Osteocyte (in vitro differentiated cells): ENCODE results near the gene USH1C. TPM values are rescaled to one million over a fixed set of nuclear protein-coding genes. Genes with fewer than 3 reads are reported as not detected.
A peak's percentile ranks its signal among the peaks of the same experiment; 100 is the strongest.

ENCODE experiments used
- DNase-seq: peaks from one replicate; pipeline ENCODE4 v3.0.0; 2021; ENCODE audit warnings: mixed read lengths; ENCODE audit not compliant: unreplicated experiment; ENCODE audit errors: extremely low spot score
- H3K27ac Mint-ChIP-seq: one replicate; pipeline ENCODE4 v1.8.0; 2021; ENCODE audit warnings: mild to moderate bottlenecking, mixed read lengths; ENCODE audit not compliant: unreplicated experiment
- H3K27me3 Mint-ChIP-seq: one replicate; pipeline ENCODE4 v1.8.0; 2021; ENCODE audit warnings: mixed read lengths; ENCODE audit not compliant: unreplicated experiment
- H3K36me3 Mint-ChIP-seq: one replicate; pipeline ENCODE4 v1.8.0; 2021; ENCODE audit warnings: mixed read lengths; ENCODE audit not compliant: unreplicated experiment
- H3K4me1 Mint-ChIP-seq: one replicate; pipeline ENCODE4 v1.8.0; 2021; ENCODE audit warnings: mixed read lengths; ENCODE audit not compliant: unreplicated experiment
- H3K4me3 Mint-ChIP-seq: one replicate; pipeline ENCODE4 v1.8.0; 2021; ENCODE audit warnings: mild to moderate bottlenecking, moderate library complexity, mixed read lengths; ENCODE audit not compliant: unreplicated experiment
- H3K9me3 Mint-ChIP-seq: one replicate; pipeline ENCODE4 v1.8.0; 2021; ENCODE audit warnings: mixed read lengths; ENCODE audit not compliant: unreplicated experiment
- total RNA-seq: library from RNA; stranded (reverse); gene quantifications from 2 replicates; pipeline ENCODE4 v1.2.1, GENCODE V29; 2021
- TF ChIP-seq, protein P1 (sequence below): fragments of 200-600 bp; sonication (generic); IDR thresholded peaks from 2 replicates; pipeline ENCODE4 v1.5.0; 2021; ENCODE audit warnings: antibody characterized with exemption, mild to moderate bottlenecking, moderate library complexity

The USH1C gene
- total RNA-seq, 1 donor from 2014 or later = not detected

DNA sequence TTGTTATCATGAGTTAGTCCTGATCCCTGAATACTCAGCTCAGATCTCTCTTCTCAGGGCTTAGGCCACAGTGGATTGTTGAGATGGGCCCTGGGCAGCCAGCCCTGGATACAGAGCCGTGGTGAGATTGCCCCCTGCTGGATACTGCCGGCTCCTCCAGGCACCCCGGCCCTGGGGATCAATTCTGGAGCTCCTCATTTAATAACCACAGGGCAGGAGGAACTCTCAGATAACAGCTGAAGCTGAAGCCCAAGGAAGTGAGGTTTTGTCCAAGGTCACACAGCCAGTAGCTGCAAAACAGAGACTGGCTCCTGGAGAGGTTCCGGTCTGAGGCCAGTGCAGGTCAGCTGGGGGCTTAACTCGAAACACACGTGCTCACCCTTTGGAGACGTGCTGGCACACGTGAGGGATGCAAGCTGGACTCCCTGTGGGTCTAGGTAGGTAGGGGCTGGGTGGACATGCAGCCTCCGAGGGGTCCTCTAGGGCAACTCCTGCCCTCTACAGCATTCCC, 16.0 kb downstream of the USH1C start:
- no peak for DNase-seq
- Mint-ChIP-seq H3K4me3 (no peak overlapping the region), H3K9me3 (no peaks in the 10 kb centered on the region), H3K4me1 (no peaks in the 10 kb centered on the region), H3K27ac (no peak overlapping the region), H3K36me3 (no peaks in the 10 kb centered on the region), H3K27me3 (peaks cover 49% of the 10 kb centered on the region)
- TF ChIP-seq, protein P1, sequence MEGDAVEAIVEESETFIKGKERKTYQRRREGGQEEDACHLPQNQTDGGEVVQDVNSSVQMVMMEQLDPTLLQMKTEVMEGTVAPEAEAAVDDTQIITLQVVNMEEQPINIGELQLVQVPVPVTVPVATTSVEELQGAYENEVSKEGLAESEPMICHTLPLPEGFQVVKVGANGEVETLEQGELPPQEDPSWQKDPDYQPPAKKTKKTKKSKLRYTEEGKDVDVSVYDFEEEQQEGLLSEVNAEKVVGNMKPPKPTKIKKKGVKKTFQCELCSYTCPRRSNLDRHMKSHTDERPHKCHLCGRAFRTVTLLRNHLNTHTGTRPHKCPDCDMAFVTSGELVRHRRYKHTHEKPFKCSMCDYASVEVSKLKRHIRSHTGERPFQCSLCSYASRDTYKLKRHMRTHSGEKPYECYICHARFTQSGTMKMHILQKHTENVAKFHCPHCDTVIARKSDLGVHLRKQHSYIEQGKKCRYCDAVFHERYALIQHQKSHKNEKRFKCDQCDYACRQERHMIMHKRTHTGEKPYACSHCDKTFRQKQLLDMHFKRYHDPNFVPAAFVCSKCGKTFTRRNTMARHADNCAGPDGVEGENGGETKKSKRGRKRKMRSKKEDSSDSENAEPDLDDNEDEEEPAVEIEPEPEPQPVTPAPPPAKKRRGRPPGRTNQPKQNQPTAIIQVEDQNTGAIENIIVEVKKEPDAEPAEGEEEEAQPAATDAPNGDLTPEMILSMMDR = peak; percentile 63

DNA sequence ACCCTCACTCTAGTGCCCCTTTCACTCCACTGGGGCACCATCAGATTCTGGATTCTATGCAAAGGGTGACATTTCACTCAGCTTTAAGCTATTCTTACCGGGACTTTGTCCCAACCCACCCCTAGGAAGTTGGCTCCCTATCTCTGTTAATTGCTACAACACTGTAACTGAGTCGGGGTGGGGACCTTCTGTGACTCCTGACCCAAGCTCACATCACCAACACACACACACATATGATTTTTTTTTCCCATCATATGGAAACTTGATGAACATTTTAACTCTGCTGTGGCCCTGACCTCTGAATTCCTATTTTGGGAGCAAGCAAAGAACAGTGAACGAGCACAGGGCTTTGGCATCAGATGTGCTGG, 16.6 kb downstream of the USH1C start:
- Mint-ChIP-seq H3K4me3 (no peak overlapping the region), H3K36me3 (no peaks in the 10 kb centered on the region), H3K9me3 (no peaks in the 10 kb centered on the region), H3K27me3 (peaks cover 48% of the 10 kb centered on the region), H3K4me1 (no peaks in the 10 kb centered on the region), H3K27ac (no peak overlapping the region)
- DNase-seq = no peak
- TF ChIP-seq, protein P1 = no peak

DNA sequence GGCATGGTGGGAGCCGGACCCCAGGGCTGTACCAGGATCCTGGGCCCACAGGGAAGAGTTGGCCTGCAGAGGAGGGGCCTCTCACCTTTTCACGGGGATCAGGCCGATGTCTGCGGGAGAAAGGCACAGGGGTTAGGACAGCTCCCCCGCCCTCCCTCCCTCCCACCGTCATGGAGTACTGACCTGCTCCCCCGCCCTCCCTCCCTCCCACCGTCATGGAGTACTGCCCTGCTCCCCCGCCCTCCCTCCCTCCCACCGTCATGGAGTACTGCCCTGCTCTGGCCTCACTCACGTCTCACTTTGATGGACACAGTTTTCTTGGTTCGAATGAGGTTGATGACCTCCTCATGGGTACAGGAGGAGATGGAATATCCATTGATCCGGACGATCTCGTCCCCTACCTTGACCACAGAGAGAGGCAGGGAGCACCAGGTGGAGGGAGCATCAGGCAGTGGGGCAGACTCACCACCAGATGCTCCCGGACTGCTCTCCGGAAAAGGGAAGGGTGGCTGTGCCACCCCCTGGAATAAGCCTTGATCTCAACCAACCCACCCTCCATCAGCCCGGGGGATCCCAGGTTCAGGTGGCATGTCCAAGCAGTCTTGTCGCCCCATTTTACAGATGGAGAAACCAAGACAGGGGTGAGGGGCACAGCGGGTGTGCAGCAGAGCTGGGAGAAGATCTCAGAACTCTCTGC, 17.1 kb downstream of the USH1C start:
- no peak for DNase-seq
- peaks cover 45% of the 10 kb centered on the region for H3K27me3 Mint-ChIP-seq
- no peak overlapping the region for H3K4me3 Mint-ChIP-seq
- no peak overlapping the region for H3K27ac Mint-ChIP-seq
- H3K9me3 Mint-ChIP-seq = no peaks in the 10 kb centered on the region
- H3K4me1 Mint-ChIP-seq = no peaks in the 10 kb centered on the region
- no peaks in the 10 kb centered on the region for H3K36me3 Mint-ChIP-seq
- TF ChIP-seq, protein P1 = no peak

DNA sequence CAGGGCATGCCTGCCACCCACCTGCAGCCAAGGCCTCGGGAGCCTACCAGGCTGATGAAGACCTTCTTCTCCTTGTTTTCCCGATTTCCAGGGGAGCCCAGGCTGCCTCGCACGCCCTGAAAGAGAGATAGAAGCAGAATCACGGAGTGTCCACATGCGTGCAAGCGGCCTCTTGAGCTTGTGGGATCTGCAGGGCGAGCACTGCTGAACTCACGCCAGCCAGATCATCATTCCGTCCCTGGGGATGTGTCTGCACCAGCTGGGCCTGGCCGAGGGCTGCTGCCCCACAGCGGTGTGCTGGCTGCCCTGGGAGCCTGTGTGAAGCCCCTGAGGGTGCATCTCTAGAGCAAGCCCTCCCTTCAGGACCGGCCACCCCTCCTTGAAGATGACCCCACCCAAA, 17.9 kb downstream of the USH1C start:
- no peak for DNase-seq
- Mint-ChIP-seq H3K27me3 (peaks cover 39% of the 10 kb centered on the region), H3K27ac (no peak overlapping the region), H3K36me3 (no peaks in the 10 kb centered on the region), H3K9me3 (no peaks in the 10 kb centered on the region), H3K4me1 (no peaks in the 10 kb centered on the region), H3K4me3 (no peak overlapping the region)
- TF ChIP-seq, protein P1 = no peak

DNA sequence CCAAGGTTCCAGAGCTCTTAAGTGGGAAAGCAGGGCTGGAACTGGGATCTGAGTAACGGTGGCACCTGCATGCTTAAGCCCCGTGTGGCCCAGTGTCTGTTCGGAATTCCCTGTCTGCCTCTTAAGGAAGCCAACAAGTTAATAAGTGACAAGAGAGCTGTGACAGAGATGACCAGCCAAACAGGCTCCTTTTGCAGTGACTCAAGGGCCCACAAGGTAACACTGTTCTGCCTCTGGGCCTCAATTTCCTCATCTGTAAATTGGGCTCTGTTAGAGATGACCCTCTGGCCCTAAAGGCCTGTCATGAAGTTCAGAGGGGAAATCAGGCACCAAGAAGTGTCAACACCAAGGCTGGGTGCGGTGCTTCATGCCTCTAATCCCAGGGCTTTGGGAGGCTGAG, 18.6 kb downstream of the USH1C start:
- DNase-seq = no peak
- H3K27me3 Mint-ChIP-seq = peaks cover 34% of the 10 kb centered on the region
- no peaks in the 10 kb centered on the region for H3K9me3 Mint-ChIP-seq
- no peak overlapping the region for H3K27ac Mint-ChIP-seq
- no peak overlapping the region for H3K4me3 Mint-ChIP-seq
- no peaks in the 10 kb centered on the region for H3K36me3 Mint-ChIP-seq
- TF ChIP-seq, protein P1 = no peak
- no peaks in the 10 kb centered on the region for H3K4me1 Mint-ChIP-seq
